GM18951 (cell line): ENCODE measurements around the gene CHRFAM7A.
"Not testable (repeated sequence)": the region's sequence is repeated elsewhere in the genome, so short reads cannot be mapped to it uniquely, and the experiment has no call there.

Source experiments
- in situ Hi-C: fragments of 300-500 bp; cut with MboI; formaldehyde crosslinking; loops from one replicate; pipeline ENCODE4 v1.12.0; 2022; ENCODE audit warnings: low sequenced_read_pairs, mixed read lengths, inconsistent platforms; ENCODE audit not compliant: unreplicated experiment

The CHRFAM7A gene

GRCh38 chr15:30392766-30393663 lies at the start of gene CHRFAM7A:
CHRFAM7A (minus strand) TSS chr15:30393540; CDS start chr15:30383351, 10,189 bp downstream.
- in situ Hi-C loops: not testable (repeated sequence)

GRCh38 chr15:30438348-30438747 lies 45.0 kb upstream of the CHRFAM7A start:
- in situ Hi-C loops: not testable (repeated sequence)

- in situ Hi-C loops: not testable (repeated sequence)
Observed at GRCh38 chr15:30435878-30436277, 42.5 kb upstream of the CHRFAM7A start.

GRCh38 chr15:30420723-30421122 lies 27.4 kb upstream of the CHRFAM7A start:
- in situ Hi-C loops: not testable (repeated sequence)

- in situ Hi-C loops: not testable (repeated sequence)
Observed at GRCh38 chr15:30414160-30414559, 20.8 kb upstream of the CHRFAM7A start, which contains the start of gene GOLGA8R. GOLGA8R (minus strand) TSS chr15:30414260; CDS start chr15:30414162, 98 bp downstream.

- in situ Hi-C loops: not testable (repeated sequence)
Observed at GRCh38 chr15:30407636-30408035, 14.3 kb upstream of the CHRFAM7A start.

GRCh38 chr15:30398988-30399387 lies 5.6 kb upstream of the CHRFAM7A start:
- in situ Hi-C loops: not testable (repeated sequence)

- in situ Hi-C loops: not testable (repeated sequence)
Observed at GRCh38 chr15:30393664-30393991, 288 bp upstream of the CHRFAM7A start.

GRCh38 chr15:30386318-30386887 lies 6.9 kb downstream of the CHRFAM7A start:
- in situ Hi-C loops: not testable (repeated sequence)

GRCh38 chr15:30377082-30377413 lies 16.3 kb downstream of the CHRFAM7A start:
- in situ Hi-C loops: loop anchor here (5.0 kb wide), 1 partner anchor 1775 kb away; no protein-coding TSS in a partner anchor

- in situ Hi-C loops: loop anchor here (5.0 kb wide), 1 partner anchor 1776 kb away; no protein-coding TSS in a partner anchor
Observed at GRCh38 chr15:30376375-30377081, 16.8 kb downstream of the CHRFAM7A start.

- in situ Hi-C loops: loop anchor here (5.0 kb wide), 1 partner anchor 1776 kb away; no protein-coding TSS in a partner anchor
Observed at GRCh38 chr15:30375872-30376271, 17.5 kb downstream of the CHRFAM7A start.

GRCh38 chr15:30374862-30375261 lies 18.5 kb downstream of the CHRFAM7A start:
- in situ Hi-C loops: loop anchor here (5.0 kb wide), 1 partner anchor 1777 kb away; no protein-coding TSS in a partner anchor

- in situ Hi-C loops: not testable (repeated sequence)
Observed at GRCh38 chr15:30368271-30368670, 25.1 kb downstream of the CHRFAM7A start.

- in situ Hi-C loops: not testable (repeated sequence)
Observed at GRCh38 chr15:30367246-30367645, 26.1 kb downstream of the CHRFAM7A start.

GRCh38 chr15:30361404-30361803 lies 31.9 kb downstream of the CHRFAM7A start:
- in situ Hi-C loops: not testable (repeated sequence)

- in situ Hi-C loops: not testable (repeated sequence)
Observed at GRCh38 chr15:30360990-30361389, 32.4 kb downstream of the CHRFAM7A start.

- in situ Hi-C loops: not testable (repeated sequence)
Observed at GRCh38 chr15:30355043-30355442, 38.3 kb downstream of the CHRFAM7A start.

GRCh38 chr15:30349803-30350202 lies 43.5 kb downstream of the CHRFAM7A start:
- in situ Hi-C loops: not testable (repeated sequence)

GRCh38 chr15:30336584-30336983 lies 56.8 kb downstream of the CHRFAM7A start:
- in situ Hi-C loops: not testable (repeated sequence)
